VCaP (cell line): Measurements from ENCODE around the gene USP7.

Experiments used
- H3K27ac ChIP-seq: fragments of 450-650 bp; 2 replicates; pipeline ENCODE4 v1.5.1; 2017
- CTCF ChIP-seq: fragments of 450-650 bp; conservative IDR thresholded peaks from 2 replicates; pipeline ENCODE4 v1.5.1; 2017; ENCODE audit warnings: mild to moderate bottlenecking, moderate library complexity

Gene USP7

DNA sequence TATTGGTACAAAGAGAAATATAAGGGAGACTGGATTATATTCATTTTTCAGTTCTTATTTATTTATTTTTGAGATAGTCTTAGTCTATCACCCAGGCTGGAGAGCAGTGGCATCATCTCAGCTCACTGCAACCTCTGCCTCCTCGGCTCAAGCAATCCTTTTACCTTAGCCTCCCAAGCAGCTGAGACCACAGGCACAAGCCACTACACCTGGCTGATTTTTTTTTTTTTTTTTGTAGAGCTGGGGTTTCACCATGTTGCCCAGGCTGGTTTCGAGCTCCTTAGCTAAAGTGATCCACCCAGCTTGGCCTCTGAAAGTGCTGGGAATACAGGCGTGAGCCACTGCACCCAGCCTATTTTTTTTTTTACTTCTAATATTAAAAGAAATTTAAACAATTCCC is 40.1 kb upstream of the USP7 start:
- no peak for TF ChIP-seq CTCF

GRCh38 chr16:9003322-9003721 is 39.6 kb upstream of the USP7 start:
- H3K27ac ChIP-seq: peak overlapping the region; percentile 20; the same call in 1 of the 2 replicates
- TF ChIP-seq CTCF: no peak

More for the DNA sequence above, 40.1 kb upstream of the USP7 start:
- H3K27ac ChIP-seq: peak overlapping the region; percentile 20; the same call in 1 of the 2 replicates

DNA sequence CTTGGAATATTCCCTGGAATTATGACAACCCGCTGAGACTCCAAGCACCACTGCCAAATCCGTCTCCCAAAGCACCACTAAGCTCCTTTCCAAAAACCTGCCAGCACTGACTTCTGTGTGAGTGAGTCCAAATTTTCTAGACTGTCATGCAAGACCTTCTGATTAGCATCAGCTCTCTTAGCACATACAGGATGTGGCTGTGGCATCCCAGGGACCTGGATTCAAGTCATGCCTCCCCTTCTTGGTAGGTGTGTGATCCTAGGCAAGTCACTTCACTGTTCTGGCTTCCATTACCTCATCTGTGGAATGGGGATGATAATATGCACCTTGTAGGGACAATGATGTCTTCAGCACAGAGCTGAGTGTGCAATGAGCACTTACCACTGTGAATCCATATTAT is 38.3 kb upstream of the USP7 start:
- H3K27ac ChIP-seq: no peak overlapping the region
- TF ChIP-seq CTCF: no peak

GRCh38 chr16:9000664-9001063 is 37.0 kb upstream of the USP7 start:
- TF ChIP-seq CTCF: no peak
- no peak overlapping the region for H3K27ac ChIP-seq

DNA sequence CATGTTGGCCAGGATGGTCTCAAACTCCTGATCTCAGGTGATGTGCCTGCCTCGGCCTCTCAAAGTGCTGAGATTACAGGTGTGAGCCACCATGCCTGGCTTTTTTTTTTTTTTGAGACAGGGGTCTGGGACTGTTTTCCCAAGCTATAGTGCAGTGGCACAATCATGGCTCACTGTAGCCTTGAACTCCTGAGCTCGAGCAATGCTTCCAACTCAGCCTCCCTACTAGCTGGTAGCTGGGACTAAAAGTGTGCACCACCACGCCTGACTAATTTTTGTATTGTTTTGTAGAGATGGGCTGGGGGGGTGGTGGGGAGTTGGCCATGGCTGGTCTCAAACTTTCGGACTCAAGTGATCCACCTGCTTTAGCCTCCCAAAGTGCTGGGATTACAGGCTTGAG is 36.1 kb upstream of the USP7 start:
- no peak overlapping the region for H3K27ac ChIP-seq
- TF ChIP-seq CTCF: no peak

GRCh38 chr16:8998108-8998507 is 34.4 kb upstream of the USP7 start:
- TF ChIP-seq CTCF: no peak
- no peak overlapping the region for H3K27ac ChIP-seq

- no peak overlapping the region for H3K27ac ChIP-seq
- no peak for TF ChIP-seq CTCF
These were observed 33.2 kb upstream of the USP7 start for GRCh38 chr16:8996891-8997290.

DNA sequence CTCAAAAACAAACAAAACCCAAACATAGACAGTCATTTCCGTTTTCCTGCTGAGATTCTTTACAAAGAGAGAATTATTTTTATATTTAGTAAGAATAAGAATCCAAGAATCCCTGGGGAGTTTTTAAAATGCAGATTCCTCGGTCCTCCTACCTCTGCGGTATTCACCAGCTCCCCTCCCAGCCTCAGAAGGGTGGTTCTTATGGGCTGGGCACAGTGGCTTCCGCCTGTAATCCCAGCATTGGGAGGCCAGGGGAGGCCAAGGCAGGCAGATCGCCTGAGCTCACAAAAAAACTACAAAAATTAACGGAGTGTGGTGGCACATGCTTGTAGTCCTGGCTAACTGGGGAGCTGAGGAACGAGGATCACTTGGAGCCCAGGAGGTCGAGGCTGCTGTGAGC is 26.7 kb upstream of the USP7 start:
- no peak overlapping the region for H3K27ac ChIP-seq
- TF ChIP-seq CTCF: no peak
